SK-N-SH treated with all-trans-retinoic acid at 6 μM for 48 hours (cell line): ENCODE data around the gene RAB11FIP4.

ENCODE experiments used
- ESRRG ChIP-seq: fragments of 250-450 bp; sonication (Bioruptor Pico); IDR thresholded peaks from 2 replicates; pipeline ENCODE4 v1.6.1; 2021; ENCODE audit warnings: mild to moderate bottlenecking
- PATZ1 ChIP-seq: fragments of 250-450 bp; sonication (Bioruptor Pico); IDR thresholded peaks from 2 replicates; pipeline ENCODE4 v1.8.0; 2020; ENCODE audit warnings: mild to moderate bottlenecking, moderate library complexity, borderline replicate concordance
- SNAI2 ChIP-seq: fragments of 250-450 bp; sonication (Bioruptor Pico); IDR thresholded peaks from 2 replicates; pipeline ENCODE4 v1.5.0; 2020; ENCODE audit warnings: mild to moderate bottlenecking, moderate library complexity
- TOX ChIP-seq: fragments of 250-450 bp; sonication (Bioruptor Pico); IDR thresholded peaks from 2 replicates; pipeline ENCODE4 v1.8.0; 2021; ENCODE audit warnings: mild to moderate bottlenecking, moderate library complexity, borderline replicate concordance
- ZC3H10 ChIP-seq: fragments of 250-450 bp; sonication (Bioruptor Pico); IDR thresholded peaks from 2 replicates; pipeline ENCODE4 v1.5.1; 2021; ENCODE audit warnings: mild to moderate bottlenecking, moderate library complexity
- ZFP3 ChIP-seq: fragments of 250-450 bp; sonication (Bioruptor Pico); IDR thresholded peaks from 2 replicates; pipeline ENCODE4 v1.5.0; 2020; ENCODE audit warnings: mild to moderate bottlenecking, moderate library complexity
- ZNF8 ChIP-seq: fragments of 450-650 bp; formaldehyde crosslinking; IDR thresholded peaks from 2 replicates; pipeline ENCODE4 v1.5.0; 2020; ENCODE audit warnings: mild to moderate bottlenecking, moderate library complexity

- TF ChIP-seq ZNF8 (CRISPR knock-in tag) (no peak), ZC3H10 (CRISPR knock-in tag) (no peak), PATZ1 (no peak), ESRRG (no peak), SNAI2 (CRISPR knock-in tag) (no peak), TOX (CRISPR knock-in tag) (no peak), ZFP3 (no peak)
Measured at GRCh38 chr17:31453896-31454295, 62.4 kb downstream of the RAB11FIP4 start.
